ENCODE measurements around the gene SVIL.
"Not testable (repeated sequence)": the region's sequence is repeated elsewhere in the genome, so short reads cannot be mapped to it uniquely, and the experiment has no call there.

Gene SVIL

GRCh38 chr10:29610876-29611647, 23.7 kb downstream of the SVIL start:
- Histone ChIP-seq H3K4me1 (peaks cover 0 to 82% (median 40%) of the 10 kb centered on the region in 4 donors), H3K36me3 (no peaks in the 10 kb centered on the region), H3K9me3 (no peaks in the 10 kb centered on the region), H3K27me3 (no peaks in the 10 kb centered on the region), H3K4me3 (no peak overlapping the region), H3K27ac (peak overlapping the region; percentile 23 to 38)
- no peak for TF ChIP-seq CTCF (IDR thresholded peaks at IDR 0.05)
- intact Hi-C loops (cut with DNase I; ENCODE audit: low total_unique reads), result no loop called here
- no peak for DNase-seq

- H3K27me3 ChIP-seq; H3K9me3 ChIP-seq; intact Hi-C loops (cut with DNase I; ENCODE audit: low total_unique reads); H3K4me3 ChIP-seq; H3K36me3 ChIP-seq; DNase-seq: not testable (repeated sequence)
- H3K27ac ChIP-seq, result peak overlapping the region; percentile 9 to 38
- H3K4me1 ChIP-seq, result peaks cover 0 to 75% (median 40%) of the 10 kb centered on the region in 4 donors
Observed at GRCh38 chr10:29610331-29610730, 24.4 kb downstream of the SVIL start.

- no peak for TF ChIP-seq CTCF (IDR thresholded peaks at IDR 0.05)
- Histone ChIP-seq H3K27ac (peak overlapping the region; percentile 9 to 38), H3K9me3 (no peaks in the 10 kb centered on the region), H3K4me1 (peaks cover 0 to 77% (median 40%) of the 10 kb centered on the region in 4 donors), H3K27me3 (no peaks in the 10 kb centered on the region), H3K4me3 (no peak overlapping the region), H3K36me3 (no peaks in the 10 kb centered on the region)
- no peak for DNase-seq
- intact Hi-C loops (cut with DNase I; ENCODE audit: low total_unique reads), result no loop called here
Observed at GRCh38 chr10:29609696-29610095, 25.1 kb downstream of the SVIL start.

GRCh38 chr10:29608476-29609301, 26.1 kb downstream of the SVIL start:
- peaks cover 0 to 87% (median 44%) of the 10 kb centered on the region in 4 donors for H3K4me1 ChIP-seq
- no peak for TF ChIP-seq CTCF (IDR thresholded peaks at IDR 0.05)
- no peaks in the 10 kb centered on the region for H3K36me3 ChIP-seq
- no peaks in the 10 kb centered on the region for H3K27me3 ChIP-seq
- H3K9me3 ChIP-seq, result no peaks in the 10 kb centered on the region
- DNase-seq, result no peak
- H3K4me3 ChIP-seq, result no peak overlapping the region
- intact Hi-C loops (cut with DNase I; ENCODE audit: low total_unique reads), result no loop called here
- H3K27ac ChIP-seq, result peak overlapping the region; percentile 38 to 55

GRCh38 chr10:29608062-29608461, 26.7 kb downstream of the SVIL start:
- Histone ChIP-seq H3K27ac (peak overlapping the region; percentile 38 to 55), H3K36me3 (no peaks in the 10 kb centered on the region), H3K4me1 (peaks cover 0 to 89% (median 50%) of the 10 kb centered on the region in 4 donors), H3K4me3 (no peak overlapping the region), H3K9me3 (no peaks in the 10 kb centered on the region), H3K27me3 (no peaks in the 10 kb centered on the region)
- TF ChIP-seq CTCF (IDR thresholded peaks at IDR 0.05), result no peak
- intact Hi-C loops (cut with DNase I; ENCODE audit: low total_unique reads), result no loop called here
- peak in 1 of 2 donors; percentile 83 for DNase-seq

GRCh38 chr10:29607576-29607975, 27.2 kb downstream of the SVIL start:
- DNase-seq, result no peak
- no peak for TF ChIP-seq CTCF (IDR thresholded peaks at IDR 0.05)
- peaks cover 0 to 3% (median 0%) of the 10 kb centered on the region in 3 donors for H3K36me3 ChIP-seq
- intact Hi-C loops (cut with DNase I; ENCODE audit: low total_unique reads), result no loop called here
- no peaks in the 10 kb centered on the region for H3K27me3 ChIP-seq
- H3K4me1 ChIP-seq, result peaks cover 0 to 89% (median 51%) of the 10 kb centered on the region in 4 donors
- peak overlapping the region in 1 of 2 donors; percentile 55 for H3K27ac ChIP-seq
- no peaks in the 10 kb centered on the region for H3K9me3 ChIP-seq
- H3K4me3 ChIP-seq, result no peak overlapping the region

- peak overlapping the region; percentile 15 to 55 for H3K27ac ChIP-seq
- intact Hi-C loops (cut with DNase I; ENCODE audit: low total_unique reads); H3K36me3 ChIP-seq; H3K27me3 ChIP-seq; H3K4me3 ChIP-seq; H3K9me3 ChIP-seq; DNase-seq: not testable (repeated sequence)
- peaks cover 0 to 87% (median 50%) of the 10 kb centered on the region in 4 donors for H3K4me1 ChIP-seq
Observed at GRCh38 chr10:29606693-29607092, 28.1 kb downstream of the SVIL start.
